IPS-15b (cell line): ENCODE measurements around the gene MXD4.

Source experiments
- H3K27me3 ChIP-seq: one replicate; pipeline ENCODE4 v1.6.1; 2013; ENCODE audit warnings: low read length; ENCODE audit not compliant: control insufficient read depth, insufficient read depth
- H3K36me3 ChIP-seq: one replicate; pipeline ENCODE4 v1.6.1; 2013; ENCODE audit warnings: low read length; ENCODE audit not compliant: control insufficient read depth, insufficient read depth
- H3K4me1 ChIP-seq: one replicate; pipeline ENCODE4 v1.6.1; 2013; ENCODE audit warnings: mild to moderate bottlenecking, low read length; ENCODE audit not compliant: control insufficient read depth, insufficient read depth
- H3K4me3 ChIP-seq: one replicate; pipeline ENCODE4 v1.5.1; 2013; ENCODE audit warnings: low read depth, low read length
- H3K9ac ChIP-seq: one replicate; pipeline ENCODE4 v1.6.1; 2013; ENCODE audit warnings: low read depth, mild to moderate bottlenecking, low read length
- H3K9me3 ChIP-seq: one replicate; pipeline ENCODE4 v1.6.1; 2013; ENCODE audit warnings: mild to moderate bottlenecking, low read length; ENCODE audit not compliant: control insufficient read depth, insufficient read depth

MXD4 gene

DNA sequence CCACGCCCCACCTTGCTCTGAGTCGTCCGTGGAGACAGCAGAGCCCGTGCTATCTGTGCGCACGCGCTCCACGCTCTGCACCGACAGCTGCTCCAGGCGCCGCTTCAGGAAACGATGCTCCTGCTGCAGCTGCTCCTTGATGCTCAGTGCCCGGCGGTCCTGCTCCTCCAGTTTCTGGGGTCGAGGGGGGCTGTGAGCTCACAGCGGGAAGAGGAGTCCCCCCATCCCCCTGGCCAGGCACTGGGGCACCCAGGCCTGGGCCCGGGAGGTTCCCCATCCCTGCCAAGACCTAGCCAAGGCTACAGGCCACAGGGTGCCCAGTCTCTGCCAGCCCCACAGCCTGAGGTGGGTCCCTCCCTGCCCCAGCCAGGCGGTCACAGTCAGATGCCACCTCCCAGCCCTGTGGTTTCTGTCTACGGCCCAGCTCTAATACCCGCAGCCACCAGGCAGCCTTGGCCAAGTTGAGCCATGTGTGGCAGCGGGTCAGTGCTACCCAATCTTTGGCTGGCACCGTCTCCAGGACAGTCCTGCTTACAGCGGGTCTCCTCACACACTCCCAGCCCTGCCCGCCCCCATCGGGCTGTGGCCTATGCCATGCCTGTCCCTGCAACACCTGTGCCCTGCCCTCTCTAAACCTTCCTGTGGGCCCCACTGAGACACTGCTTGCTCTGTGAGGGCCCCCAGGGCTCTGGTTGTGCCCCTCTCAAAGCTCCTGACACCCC is 10.7 kb downstream of the MXD4 start:
- H3K9ac ChIP-seq, result no peak overlapping the region
- H3K36me3 ChIP-seq, result peaks cover 6% of the 10 kb centered on the region
- H3K9me3 ChIP-seq, result no peaks in the 10 kb centered on the region
- H3K4me1 ChIP-seq, result no peaks in the 10 kb centered on the region
- no peak overlapping the region for H3K4me3 ChIP-seq
- H3K27me3 ChIP-seq, result no peaks in the 10 kb centered on the region

DNA sequence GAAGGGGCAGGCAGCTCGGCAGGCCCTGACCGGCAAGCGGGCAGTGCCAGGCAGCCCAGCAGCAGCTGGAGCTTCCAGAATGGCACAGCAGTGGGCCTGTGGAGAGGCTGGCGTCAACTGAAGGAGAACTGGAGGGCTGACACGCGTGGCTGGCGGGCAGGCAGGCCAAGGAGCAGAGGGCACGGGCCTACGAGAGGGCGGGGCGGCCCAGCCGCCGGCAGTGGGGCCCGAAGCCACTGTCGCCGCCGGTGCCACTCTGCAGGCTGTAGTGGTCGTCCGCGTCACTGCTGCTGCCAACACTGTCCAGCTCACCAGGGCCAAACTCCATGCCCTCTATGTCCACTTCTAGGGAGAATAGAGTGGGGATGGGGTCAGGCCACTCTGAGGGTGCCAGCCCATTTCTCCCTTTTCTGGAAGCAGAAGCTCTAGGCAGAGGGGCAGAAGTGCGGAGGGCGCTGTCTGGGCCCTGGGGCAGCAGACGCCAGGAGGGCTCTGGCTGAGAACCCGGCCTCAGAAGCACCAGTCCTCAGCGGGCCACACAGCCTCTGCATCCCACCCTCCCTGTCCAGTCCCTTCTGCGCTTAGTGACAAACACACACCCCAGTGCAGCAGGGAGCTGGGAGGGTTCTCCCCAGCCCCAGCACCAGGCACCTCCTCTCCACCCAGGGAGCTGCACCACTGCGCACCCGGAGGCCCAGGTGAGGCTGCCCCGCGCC is 11.4 kb downstream of the MXD4 start:
- H3K9me3 ChIP-seq, result no peaks in the 10 kb centered on the region
- peaks cover 6% of the 10 kb centered on the region for H3K36me3 ChIP-seq
- no peak overlapping the region for H3K4me3 ChIP-seq
- H3K9ac ChIP-seq, result no peak overlapping the region
- H3K27me3 ChIP-seq, result no peaks in the 10 kb centered on the region
- no peaks in the 10 kb centered on the region for H3K4me1 ChIP-seq

DNA sequence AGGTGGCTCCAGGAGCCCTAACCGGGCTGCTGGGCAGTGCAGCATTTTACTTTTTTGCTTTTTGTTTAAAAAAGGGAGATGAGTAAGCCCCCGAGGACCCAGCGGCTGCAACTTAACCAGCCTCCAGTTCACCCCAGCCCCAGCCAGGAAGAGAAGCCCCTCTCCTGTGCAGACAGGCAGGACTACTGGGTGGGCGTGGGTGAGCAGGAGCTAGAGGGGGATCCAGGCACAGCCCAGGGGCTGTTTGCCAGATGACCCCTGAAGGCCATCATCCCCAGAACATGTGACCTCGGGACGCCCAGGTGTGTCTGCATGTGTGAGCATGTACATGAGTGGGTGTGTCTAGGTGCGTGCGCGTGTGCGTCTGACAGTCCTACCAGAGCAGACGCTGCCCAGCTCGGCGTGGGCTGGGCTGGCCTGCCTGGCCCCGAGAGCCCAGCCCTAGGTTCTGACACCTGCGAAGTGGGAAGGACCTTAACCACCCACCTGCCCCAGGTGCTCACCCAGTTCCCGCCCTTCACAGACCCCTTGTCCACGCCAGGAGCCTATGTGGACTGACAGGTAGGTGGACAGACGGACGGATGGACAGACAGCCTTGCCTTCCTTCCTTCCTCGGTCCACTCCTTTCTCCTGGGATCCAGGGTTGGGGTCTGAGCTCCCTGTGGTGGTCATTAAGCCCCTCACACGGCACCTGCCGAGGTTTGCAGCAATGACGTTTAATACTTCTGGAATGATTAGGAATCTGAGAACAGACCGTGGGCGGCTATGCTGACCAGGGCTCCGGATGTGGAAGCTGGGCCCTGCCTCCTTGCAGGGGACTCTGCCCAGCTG is 12.2 kb downstream of the MXD4 start:
- H3K9me3 ChIP-seq, result no peaks in the 10 kb centered on the region
- peaks cover 6% of the 10 kb centered on the region for H3K36me3 ChIP-seq
- no peaks in the 10 kb centered on the region for H3K4me1 ChIP-seq
- no peaks in the 10 kb centered on the region for H3K27me3 ChIP-seq
- no peak overlapping the region for H3K4me3 ChIP-seq
- no peak overlapping the region for H3K9ac ChIP-seq

DNA sequence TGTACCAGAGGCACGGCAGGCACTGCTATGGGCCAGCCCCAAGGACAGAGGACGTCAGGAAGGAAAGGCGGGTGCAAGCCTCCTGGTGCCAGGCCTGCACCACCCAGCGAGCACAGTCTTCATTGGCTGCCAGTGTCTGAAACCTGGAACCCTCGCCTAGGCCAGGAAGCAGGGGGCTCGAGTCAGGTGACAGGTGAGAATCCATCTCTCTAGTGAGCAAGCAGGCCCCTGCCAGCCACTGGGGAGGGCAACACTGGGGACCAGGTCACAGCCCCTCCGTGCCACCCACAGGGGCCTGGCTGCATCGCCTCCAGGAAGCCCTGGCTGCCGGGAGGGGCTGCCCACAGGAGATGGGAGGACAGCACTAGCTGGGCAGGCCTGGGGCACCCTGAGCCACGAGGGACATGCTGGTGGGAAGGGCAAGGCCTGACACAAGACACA is 13.1 kb downstream of the MXD4 start:
- no peaks in the 10 kb centered on the region for H3K4me1 ChIP-seq
- peaks cover 6% of the 10 kb centered on the region for H3K36me3 ChIP-seq

DNA sequence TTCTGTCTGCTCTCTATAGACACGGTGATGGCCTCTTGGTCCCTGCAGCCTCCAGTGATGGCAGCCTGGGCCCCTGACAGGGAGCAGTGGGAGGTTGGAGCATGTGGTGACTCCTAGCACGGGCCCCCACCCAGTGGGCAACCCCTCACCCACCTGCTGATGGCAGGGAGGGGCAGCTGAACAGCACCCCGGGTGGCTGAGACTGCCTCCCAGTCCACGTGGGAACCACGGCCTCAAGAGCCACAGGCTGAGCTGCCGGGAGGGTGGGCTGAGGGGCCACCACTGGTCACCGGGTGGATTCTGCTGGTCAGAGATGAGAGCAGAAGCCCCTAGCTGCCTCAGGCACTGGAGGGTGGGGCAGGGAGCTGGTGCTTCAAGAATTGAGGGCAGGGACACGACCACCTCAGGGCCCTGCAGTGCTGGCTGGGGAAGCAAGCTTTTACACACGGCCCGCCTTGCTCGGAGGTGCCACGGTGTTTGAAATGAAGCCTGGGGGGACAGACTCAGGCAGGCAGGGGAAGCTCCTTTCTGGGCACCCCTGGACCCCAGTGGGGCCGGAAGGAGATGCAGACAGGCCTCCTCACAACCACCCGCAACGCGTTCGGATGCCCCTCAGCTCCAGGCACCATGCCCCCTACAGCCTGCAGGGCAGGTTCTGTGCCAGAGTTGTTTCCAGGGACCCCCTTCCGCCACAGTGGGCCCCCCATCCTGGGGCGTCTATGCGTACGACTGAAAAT is 13.7 kb downstream of the MXD4 start:
- no peaks in the 10 kb centered on the region for H3K9me3 ChIP-seq
- no peaks in the 10 kb centered on the region for H3K4me1 ChIP-seq
- no peaks in the 10 kb centered on the region for H3K27me3 ChIP-seq
- H3K4me3 ChIP-seq, result no peak overlapping the region
- H3K9ac ChIP-seq, result no peak overlapping the region
- peaks cover 6% of the 10 kb centered on the region for H3K36me3 ChIP-seq

More for the DNA sequence above, 13.1 kb downstream of the MXD4 start:
- Histone ChIP-seq H3K27me3 (no peaks in the 10 kb centered on the region), H3K4me3 (no peak overlapping the region), H3K9ac (no peak overlapping the region), H3K9me3 (no peaks in the 10 kb centered on the region)

DNA sequence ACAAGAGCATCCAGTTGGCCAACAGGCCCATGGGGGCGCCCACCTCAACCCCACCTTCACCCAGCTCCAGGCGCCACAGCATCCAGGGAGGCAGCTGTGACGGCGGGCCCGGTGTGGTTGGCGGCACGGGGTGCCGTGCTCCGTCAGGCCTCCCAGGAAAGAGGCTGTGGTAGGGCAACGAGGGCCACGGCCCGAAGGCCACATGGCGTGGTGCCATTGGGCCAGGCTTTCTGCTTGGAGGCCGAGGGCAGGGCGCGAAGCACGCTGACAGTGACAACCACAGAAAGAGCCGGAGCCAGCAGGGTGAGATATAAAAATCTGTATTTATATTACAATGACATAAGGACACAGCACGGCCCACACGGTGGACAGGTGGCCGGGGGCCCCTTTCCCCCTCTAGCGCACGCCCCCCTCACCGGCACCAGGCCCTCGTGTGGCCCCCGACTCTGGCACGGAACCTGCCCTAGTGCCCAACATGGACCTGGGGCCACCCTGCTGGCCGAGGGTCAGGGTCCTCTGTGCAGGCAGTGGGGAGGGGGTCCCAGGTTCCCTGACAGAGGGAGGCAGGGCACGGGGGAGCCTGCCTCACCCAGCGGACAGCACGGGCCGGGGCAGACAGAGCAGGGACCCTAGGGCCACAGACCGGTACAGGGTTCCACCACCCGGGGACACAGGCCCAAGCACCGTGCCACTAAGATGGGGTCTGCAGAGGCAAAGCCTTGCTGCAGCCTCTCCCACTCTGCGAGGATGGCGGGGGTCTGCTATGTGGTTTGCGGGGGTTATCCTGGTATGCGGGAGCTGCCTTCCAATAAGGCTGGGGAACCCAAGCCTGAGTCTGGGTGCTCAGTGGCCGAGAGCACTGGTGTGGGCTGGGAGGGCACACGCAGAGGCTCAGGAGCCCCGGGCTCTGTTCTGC is 14.5 kb downstream of the MXD4 start:
- Histone ChIP-seq H3K27me3 (no peaks in the 10 kb centered on the region), H3K36me3 (peaks cover 6% of the 10 kb centered on the region), H3K9ac (no peak overlapping the region), H3K4me1 (no peaks in the 10 kb centered on the region), H3K4me3 (no peak overlapping the region), H3K9me3 (no peaks in the 10 kb centered on the region)

DNA sequence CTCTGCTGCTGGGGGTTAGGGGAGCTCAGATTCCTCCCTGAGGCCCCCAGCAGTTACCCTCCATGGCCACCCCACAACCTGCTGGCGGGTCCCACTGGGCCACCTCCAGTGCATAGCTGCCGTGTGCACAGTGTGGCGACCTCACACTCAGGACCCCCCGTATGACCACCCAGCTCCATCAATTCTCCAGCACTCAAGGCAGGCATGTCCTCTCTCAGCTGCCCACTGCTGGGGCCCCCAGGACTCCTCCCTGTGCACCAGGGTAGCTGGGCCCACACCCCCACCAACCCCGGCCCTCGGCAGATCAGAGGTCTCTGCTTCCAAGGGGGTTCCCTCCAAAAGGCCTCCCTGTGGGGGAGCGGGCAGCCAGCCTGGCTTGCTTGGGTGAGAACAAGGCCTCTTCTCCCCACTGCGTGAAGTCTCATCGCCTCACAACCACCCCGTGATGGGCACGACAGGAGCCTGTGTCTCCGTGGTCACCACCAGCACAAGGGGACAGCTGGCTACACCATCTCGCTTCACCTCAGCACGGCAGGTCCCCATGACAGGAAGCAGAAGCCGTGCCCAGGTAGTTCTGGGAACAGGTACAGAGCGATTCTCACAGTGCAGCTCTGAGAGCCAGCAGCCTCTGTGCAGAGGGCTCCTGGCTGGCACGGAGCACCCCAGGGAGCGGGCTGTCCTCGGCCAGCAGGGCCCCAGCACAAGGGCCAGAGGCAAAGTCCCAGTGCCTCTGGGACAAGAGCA is 15.4 kb downstream of the MXD4 start:
- no peaks in the 10 kb centered on the region for H3K9me3 ChIP-seq

DNA sequence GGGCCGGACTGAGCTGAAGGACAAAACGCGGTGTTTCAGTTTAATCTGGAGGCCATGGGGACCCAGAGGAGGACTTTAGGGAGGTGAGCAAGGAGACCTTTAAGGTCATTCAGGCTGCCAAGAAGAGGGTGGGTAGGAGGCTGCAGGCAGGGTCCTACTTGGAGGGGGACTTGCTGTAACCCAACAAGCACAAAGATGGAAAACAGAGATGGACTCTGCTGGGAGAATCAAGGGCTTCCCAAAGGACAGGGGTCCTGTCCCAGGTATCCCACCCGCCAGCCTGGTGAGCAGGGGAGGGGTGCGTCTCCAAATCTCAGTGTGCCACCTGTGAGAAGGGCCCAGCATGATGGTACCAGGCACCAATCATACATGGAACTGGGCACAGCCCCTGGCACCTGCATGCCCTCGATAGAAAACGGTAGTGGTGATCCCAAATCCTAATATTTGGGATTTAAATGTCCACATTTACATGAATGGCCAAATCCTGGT is 16.1 kb downstream of the MXD4 start:
- no peaks in the 10 kb centered on the region for H3K27me3 ChIP-seq
- no peaks in the 10 kb centered on the region for H3K9me3 ChIP-seq
- H3K4me3 ChIP-seq, result no peak overlapping the region
- H3K4me1 ChIP-seq, result peaks cover under 1% of the 10 kb centered on the region
- H3K9ac ChIP-seq, result no peak overlapping the region
- H3K36me3 ChIP-seq, result peaks cover 6% of the 10 kb centered on the region

More for the DNA sequence above, 15.4 kb downstream of the MXD4 start:
- Histone ChIP-seq H3K36me3 (peaks cover 6% of the 10 kb centered on the region), H3K4me3 (no peak overlapping the region), H3K9ac (no peak overlapping the region), H3K27me3 (no peaks in the 10 kb centered on the region), H3K4me1 (no peaks in the 10 kb centered on the region)

DNA sequence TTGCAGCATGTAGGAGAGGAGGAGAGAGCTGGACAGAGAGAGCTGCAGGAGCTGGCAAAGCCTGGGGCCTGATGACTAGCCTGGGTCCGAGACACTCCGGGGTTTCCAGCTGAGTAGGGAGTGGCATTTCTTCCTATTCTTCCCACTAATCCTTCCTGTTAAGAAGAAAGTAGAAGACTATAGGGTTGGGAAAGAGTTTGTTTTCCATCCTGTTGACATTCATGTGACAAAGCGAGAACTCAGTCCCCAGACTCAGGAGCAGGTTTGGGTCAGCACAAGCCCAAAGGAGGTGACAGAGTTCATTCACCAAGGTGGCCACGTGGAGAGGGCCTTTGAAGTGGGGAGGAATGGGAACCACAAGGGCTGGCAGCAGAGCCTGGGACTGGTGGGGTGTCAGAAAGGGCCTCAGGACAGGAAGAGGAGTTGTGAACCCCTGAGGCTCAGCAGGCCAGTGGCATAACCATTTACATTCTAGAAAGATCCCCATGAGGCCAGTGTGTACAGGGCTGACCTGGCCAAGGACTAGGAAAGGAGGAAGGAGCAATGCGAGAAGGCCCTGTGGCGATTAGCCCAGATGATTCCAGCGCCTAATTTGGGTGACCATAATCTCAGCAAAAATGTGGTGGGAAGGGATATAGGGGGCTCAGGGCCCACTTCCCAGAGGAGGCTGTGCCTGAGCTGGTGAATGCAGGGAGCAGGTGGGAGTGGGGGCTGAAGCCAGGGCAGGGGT is 16.7 kb downstream of the MXD4 start:
- H3K9ac ChIP-seq, result no peak overlapping the region
- H3K27me3 ChIP-seq, result no peaks in the 10 kb centered on the region
- H3K36me3 ChIP-seq, result peaks cover 1% of the 10 kb centered on the region
- no peaks in the 10 kb centered on the region for H3K9me3 ChIP-seq
- peaks cover 6% of the 10 kb centered on the region for H3K4me1 ChIP-seq
- H3K4me3 ChIP-seq, result no peak overlapping the region
